ENCODE data around the gene UNC119B.
"Not testable (repeated sequence)": the region's sequence is repeated elsewhere in the genome, so short reads cannot be mapped to it uniquely, and the experiment has no call there.

The UNC119B gene

GRCh38 chr12:120710031-120710804, at the start of gene UNC119B:
Gene UNC119B (plus strand): TSS chr12:120710458. CDS start chr12:120710475, 17 bp downstream.
- peak; percentile 23 for DNase-seq

DNA sequence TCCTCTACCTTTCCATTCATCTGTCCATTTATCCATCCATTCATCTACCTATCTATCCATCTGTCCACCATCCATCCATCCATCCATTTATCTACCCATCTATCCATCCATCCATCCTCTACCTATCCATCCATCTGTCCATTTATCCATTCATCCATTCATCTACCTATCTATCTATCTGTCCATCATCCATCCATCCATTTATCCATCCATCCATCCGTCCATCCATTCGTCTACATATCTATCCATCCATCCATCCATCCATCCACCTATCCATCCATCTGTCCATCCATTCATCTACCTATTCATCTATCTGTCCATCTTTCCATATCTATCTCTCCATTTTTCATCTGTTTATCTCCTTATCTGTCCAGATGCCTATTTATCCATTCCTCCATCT, 48.8 kb upstream of the UNC119B start:
- DNase-seq, result no peak

DNA sequence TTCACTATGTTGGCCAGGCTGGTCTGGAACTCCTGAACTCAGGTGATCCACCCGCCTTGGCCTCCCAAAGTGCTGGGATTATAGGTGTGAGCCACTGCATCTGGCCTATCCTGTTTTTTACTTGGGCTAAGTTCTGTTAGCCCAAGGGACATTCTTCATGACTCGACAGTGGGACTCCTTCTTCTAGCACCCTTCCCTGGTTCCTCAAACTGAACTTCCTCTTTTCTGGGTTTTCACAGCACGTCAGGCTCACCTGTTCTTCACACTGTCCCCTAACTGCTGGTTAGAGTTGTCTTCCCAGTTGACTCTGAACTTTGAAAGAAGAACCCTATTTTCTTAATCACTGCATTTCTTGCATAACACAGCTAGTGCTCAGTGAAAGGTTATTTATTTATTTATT, 47.4 kb upstream of the UNC119B start:
- no peak for DNase-seq

- no peak for DNase-seq
These were observed 46.5 kb upstream of the UNC119B start for GRCh38 chr12:120663741-120664140.

DNA sequence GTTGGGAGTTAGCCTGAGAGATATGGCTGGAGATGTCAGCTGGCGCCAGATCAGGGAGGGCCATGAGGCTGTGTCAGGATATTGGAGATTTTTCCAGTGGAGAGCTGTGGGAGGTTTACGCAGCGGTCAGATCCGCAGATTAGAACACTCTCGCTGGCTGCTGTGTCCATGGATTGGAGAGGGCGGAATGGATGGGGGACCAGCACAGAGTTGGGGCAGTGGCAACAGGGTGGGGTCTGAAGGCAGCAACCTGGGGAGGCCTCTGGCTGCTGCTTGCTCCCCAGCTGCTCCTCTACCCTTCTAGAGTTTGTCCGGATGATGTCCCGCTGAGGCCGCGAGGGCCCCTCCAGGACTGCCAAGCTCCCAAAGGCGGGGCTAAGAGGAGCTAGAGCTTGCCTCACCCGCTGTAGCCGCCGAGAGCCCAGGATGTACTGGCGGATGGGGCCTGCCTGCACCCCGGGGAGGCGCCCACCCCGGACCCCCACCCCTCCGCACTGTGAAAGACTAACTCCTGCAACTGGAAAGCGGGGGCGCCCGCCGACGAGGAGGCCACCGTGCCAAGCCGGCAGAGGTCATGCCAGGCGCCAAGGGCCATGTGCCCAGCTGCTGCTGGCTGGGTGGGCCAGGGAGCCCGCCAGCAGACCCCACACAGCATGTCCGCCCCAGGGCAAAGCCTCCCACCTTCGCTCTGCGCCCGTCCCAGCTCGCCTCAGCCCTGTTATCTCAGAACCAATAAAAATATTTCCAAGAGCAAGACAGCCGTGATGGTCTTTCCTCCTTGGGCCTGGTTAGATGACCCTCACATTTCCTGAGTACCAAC, 43.5 kb upstream of the UNC119B start:
- no peak for DNase-seq

GRCh38 chr12:120668091-120668867, 42.0 kb upstream of the UNC119B start:
- no peak for DNase-seq

DNA sequence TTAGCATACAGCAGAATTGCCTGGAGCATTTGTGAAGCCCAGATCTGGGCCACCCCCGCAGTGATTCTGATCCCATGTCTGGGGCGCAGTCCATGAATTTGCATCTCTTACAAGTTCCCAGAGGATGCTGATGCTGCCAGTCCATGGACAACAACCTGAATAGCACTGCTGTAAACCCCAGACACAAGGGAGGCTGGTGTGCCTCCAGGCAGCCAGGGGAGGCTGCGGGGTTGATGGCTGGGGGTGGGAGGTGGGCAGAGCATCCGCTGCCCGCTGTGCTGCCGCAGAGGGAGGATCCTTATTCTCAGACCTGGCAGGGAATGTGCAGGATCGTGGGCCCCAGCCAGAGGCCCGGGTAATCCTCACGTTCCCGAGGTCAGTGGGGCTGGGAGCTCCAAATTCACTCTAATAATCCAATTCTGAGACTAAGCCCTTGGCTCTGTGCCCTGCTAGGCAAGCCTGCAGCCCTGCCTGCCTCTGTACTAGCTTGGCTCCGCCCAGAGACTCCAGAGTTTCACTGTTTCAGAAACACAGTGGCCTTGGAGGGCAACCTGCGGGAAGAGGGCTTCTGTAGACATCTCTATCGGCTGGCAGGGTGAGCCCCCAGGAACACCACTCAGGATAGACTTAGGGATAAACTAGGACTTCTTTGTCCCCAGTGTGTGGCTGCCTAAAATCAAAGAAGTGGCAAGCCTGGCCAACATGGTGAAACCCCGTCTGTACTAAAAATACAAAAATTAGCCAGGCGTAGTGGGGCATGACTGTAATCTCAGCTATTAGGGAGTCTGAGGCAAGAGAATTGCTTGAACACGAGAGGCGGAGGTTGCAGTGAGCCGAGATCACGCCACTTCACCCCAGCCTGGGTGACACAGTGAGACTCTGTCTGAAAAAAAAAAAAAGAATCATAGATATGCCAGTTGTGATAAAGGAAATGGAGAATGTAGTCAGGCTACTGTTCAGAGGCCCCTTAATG, 41.1 kb upstream of the UNC119B start:
- DNase-seq, result no peak

DNA sequence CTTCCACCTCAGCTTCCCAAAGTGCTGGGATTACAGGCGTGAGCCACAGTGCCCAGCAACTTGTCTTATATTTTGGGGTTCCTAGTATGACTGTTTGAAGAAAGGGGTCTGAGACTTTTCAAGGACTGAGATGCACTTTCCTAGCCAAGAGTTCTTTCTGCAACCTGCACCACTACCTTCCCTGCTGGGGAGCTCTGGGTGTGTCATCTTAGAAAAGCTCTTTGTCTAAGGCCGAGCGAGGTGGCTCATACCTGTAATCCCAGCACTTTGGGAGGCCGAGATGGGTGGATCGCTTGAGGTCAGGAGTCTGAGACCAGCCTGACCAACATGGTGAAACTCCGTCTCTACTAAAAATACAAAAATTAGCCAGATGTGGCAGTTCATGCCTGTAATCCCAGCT, 40.0 kb upstream of the UNC119B start:
- DNase-seq, result not testable (repeated sequence)

GRCh38 chr12:120670667-120671066, 39.6 kb upstream of the UNC119B start:
- no peak for DNase-seq

- no peak for DNase-seq
These were observed 36.1 kb upstream of the UNC119B start for GRCh38 chr12:120674097-120674636.

- no peak for DNase-seq
These were observed 32.3 kb upstream of the UNC119B start for GRCh38 chr12:120677765-120678473.

GRCh38 chr12:120678572-120678971, 31.7 kb upstream of the UNC119B start:
- no peak for DNase-seq

DNA sequence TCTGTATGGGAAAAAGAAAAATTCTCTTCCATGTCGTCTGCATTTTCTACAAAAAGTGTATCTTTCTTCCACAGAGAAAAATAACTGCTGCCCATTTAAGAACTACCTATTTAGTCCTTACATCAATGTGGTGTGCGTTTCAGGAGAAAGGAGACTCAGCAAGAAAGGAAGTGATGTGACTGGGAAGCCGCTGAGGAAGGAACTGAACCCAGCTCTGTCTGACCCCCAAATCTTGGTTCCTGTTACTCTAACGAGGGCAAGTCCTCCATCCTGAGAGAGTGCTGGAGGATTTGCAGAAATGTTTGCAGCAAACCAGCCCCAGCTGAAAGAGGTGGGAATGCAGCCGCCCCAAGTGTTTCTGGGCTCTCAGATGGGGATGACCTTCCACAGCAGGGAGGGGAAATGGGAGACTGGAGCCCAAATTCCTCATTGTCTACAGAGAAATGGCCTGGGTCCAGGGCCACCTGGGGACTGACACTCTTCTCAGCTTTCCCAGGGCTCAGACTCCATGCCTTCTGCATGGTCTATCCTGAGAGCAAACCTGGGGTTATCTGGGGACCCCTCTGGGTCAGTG, 30.0 kb upstream of the UNC119B start:
- DNase-seq, result no peak

GRCh38 chr12:120684523-120684932, 25.7 kb upstream of the UNC119B start:
- DNase-seq, result no peak

GRCh38 chr12:120685522-120685921, 24.7 kb upstream of the UNC119B start:
- no peak for DNase-seq

- peak; percentile 92 for DNase-seq
These were observed 24.0 kb upstream of the UNC119B start for GRCh38 chr12:120686151-120686689.

- peak; percentile 94 for DNase-seq
These were observed 23.3 kb upstream of the UNC119B start, which contains the start of gene MLEC for GRCh38 chr12:120686690-120687577. Gene MLEC (plus strand): TSS chr12:120687149. CDS start chr12:120687297, 148 bp downstream.

- no peak for DNase-seq
These were observed 22.5 kb upstream of the UNC119B start for GRCh38 chr12:120687578-120688289.

Measured in NCI-H1694 treated with DMSO at 0.1 percent for 48 hours (cell line).